AG09309 (cell line): ENCODE results near the gene KRT24.
A peak's percentile ranks its signal among the peaks of the same experiment; 100 is the strongest.

Experiments used
- DNase-seq: peaks from one replicate; pipeline ENCODE4 v3.0.0-alpha.2; 2010; ENCODE audit warnings: low read depth
- H3K4me3 ChIP-seq: 2 replicates; pipeline ENCODE4 v1.5.1; 2011; ENCODE audit warnings: mild to moderate bottlenecking, low read depth, low read length, moderate library complexity; ENCODE audit not compliant: control insufficient read depth
- TF ChIP-seq, protein P1 (sequence below): IDR thresholded peaks from 2 replicates; pipeline ENCODE4 v1.5.1; 2011; ENCODE audit warnings: mild to moderate bottlenecking, low read depth, low read length, inconsistent platforms; ENCODE audit not compliant: insufficient read depth, control insufficient read depth; ENCODE audit errors: missing control alignments

KRT24 gene

DNA sequence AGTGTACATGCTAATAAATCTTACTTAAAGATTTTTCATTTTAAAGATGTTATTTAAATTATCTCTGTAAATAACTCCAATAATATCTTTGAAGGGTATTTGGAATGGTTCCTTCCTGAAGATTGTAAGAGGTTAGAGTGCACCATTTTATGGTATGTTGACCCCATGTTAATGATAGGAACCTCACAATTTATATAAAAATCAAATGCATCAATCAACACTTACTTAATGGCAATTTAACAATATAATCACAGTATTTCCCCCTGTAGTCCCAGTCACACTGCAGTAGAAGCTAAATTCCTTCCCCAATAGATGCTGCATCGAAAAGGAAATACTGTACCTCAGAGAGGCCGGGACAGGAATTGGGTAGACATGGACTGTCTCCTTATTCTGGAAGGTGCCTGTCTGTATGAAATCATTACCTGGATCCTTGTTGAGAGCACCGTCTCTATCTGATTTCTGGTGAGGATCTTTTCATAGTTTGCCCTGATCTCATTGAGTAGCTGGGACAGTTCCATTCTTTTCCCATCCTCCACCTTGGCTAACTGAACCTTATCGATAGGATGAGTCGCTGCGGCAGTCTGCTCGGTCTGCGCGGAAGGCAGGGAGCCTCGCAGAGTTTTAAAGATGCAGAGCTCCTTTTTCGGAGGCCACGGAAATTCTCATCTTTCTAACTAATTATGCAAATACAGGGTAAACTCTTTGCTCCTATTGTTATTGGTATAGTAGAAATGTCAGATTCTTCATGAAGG is 38.8 kb downstream of the KRT24 start, which contains the start of gene KRT222:
KRT222 (minus strand) TSS at position 596 of the 752 bp plus-strand sequence; CDS start at position 518, 78 bp downstream.
- TF ChIP-seq, protein P1, sequence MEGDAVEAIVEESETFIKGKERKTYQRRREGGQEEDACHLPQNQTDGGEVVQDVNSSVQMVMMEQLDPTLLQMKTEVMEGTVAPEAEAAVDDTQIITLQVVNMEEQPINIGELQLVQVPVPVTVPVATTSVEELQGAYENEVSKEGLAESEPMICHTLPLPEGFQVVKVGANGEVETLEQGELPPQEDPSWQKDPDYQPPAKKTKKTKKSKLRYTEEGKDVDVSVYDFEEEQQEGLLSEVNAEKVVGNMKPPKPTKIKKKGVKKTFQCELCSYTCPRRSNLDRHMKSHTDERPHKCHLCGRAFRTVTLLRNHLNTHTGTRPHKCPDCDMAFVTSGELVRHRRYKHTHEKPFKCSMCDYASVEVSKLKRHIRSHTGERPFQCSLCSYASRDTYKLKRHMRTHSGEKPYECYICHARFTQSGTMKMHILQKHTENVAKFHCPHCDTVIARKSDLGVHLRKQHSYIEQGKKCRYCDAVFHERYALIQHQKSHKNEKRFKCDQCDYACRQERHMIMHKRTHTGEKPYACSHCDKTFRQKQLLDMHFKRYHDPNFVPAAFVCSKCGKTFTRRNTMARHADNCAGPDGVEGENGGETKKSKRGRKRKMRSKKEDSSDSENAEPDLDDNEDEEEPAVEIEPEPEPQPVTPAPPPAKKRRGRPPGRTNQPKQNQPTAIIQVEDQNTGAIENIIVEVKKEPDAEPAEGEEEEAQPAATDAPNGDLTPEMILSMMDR, result no peak
- no peak for DNase-seq
- no peak within 1 kb of the TSS for H3K4me3 ChIP-seq

DNA sequence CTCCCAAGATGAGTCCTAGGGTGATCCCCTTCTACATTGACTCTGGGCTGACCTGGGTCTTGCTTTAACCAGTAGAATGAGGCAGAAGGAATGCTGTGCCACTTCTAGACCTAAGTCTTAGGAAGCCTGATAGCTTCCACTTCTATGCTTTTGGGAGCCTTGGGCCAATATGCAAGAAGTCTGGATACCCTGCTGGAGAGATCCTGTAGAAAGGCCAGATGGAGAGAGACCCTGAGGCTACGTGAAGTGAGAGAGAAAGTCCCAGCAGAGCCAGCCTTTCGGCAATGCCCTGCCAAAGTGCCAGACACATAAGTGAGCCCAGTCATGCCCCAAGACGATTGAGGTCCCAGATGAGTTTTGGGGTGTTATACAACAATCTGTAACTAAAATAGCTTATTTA is 40.3 kb downstream of the KRT24 start:
- TF ChIP-seq, protein P1, result no peak
- DNase-seq, result no peak
- H3K4me3 ChIP-seq, result no peak overlapping the region

DNA sequence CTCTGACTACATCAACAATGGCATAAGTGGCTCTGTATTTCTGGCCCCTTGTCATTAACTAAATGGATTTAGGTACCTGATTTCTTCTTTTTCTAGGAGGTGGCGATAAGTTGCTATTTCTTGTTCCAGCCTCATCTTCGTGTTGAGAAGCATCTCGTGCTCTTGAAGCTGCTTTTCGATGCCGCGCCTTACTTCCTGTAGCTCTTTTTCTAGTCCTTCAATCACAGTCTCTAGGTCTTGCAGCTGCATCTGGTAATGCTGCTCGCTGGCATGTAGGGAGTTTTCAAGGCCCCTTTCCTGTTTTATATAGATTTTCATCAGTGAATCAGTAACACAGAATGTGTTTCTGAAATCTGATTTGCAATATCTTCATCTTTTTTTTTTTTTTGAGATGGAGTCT is 43.6 kb downstream of the KRT24 start:
- TF ChIP-seq, protein P1, result no peak

DNA sequence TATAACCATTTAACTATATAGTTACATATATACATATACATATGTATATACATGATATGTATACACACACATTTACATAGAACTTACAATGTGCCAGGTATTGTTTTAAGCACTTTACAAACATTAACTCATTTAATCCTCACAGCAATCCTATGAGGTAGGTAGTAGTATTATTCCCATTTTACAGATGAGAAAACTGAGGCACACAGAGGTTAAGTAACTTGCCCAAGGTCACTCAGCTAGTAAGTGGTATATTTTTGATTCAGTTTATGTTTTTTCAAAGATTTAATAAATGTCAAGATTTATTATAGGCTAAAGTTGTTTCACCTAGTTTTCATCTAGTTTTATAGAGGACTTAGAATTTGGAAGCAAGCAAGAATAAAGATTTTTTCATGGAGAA is 45.2 kb downstream of the KRT24 start:
- DNase-seq, result no peak
- TF ChIP-seq, protein P1, result no peak

More for the DNA sequence above, 43.6 kb downstream of the KRT24 start:
- no peak for DNase-seq
- no peak overlapping the region for H3K4me3 ChIP-seq

DNA sequence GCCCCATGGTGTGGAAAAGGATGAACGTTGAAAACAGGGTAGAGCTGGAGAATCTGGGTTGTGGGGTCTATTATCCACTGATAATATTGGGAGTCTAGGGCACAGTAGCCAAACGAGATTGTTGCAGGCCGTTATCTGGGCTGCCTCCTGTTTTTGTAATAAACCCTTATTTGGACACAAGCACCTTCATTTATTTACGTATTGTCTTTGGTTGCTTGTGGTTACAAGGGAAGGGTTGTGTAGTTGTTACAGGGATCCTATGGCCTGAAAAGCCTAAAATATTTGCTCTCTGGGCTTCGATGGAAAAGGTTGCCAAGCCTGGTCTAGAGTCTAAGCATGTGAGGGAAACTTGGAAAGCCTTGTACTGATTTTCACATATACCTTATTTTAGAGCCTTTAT is 51.6 kb downstream of the KRT24 start:
- TF ChIP-seq, protein P1, result no peak
- DNase-seq, result no peak
- no peak overlapping the region for H3K4me3 ChIP-seq

More for the DNA sequence above, 45.2 kb downstream of the KRT24 start:
- H3K4me3 ChIP-seq, result no peak overlapping the region

DNA sequence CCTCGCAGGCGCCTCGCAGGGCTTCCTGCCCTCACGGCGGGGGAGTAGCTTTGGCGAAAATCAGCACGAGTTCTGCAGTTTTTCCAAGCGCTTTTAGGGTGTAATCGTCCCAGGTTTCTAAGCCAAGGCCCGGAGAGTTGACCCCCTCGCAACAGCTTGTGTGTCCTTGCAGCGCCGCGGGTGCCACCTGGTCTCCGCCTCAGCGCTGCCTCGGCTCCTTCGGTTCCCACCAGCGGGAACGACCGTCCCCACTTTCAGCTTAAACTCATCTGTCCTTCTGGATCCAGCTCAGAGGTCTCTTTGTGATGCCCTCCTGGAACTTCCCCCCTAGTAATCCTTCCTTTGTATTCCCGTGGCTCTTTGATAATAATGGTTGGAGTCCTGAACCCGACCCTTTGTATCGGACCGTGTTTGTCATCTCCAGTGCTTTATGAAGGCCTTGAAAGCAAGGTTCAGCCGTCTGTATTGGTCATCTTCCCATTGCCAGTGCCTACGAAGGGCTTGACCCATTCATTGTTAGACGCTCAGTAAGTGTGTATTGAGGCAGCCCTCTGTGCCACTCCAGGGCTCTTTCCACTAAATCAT is 55.1 kb downstream of the KRT24 start:
- peak overlapping the region; percentile 97 for H3K4me3 ChIP-seq
- TF ChIP-seq, protein P1, result no peak
- no peak for DNase-seq
